GM19438 (cell line): ENCODE data around the gene TVP23C.

Experiments
- ATAC-seq: cut with Tn5 transposase; IDR thresholded peaks from one replicate; pipeline ENCODE4 v1.9.1; 2021; ENCODE audit warnings: low read depth; ENCODE audit not compliant: unreplicated experiment

The TVP23C gene

DNA sequence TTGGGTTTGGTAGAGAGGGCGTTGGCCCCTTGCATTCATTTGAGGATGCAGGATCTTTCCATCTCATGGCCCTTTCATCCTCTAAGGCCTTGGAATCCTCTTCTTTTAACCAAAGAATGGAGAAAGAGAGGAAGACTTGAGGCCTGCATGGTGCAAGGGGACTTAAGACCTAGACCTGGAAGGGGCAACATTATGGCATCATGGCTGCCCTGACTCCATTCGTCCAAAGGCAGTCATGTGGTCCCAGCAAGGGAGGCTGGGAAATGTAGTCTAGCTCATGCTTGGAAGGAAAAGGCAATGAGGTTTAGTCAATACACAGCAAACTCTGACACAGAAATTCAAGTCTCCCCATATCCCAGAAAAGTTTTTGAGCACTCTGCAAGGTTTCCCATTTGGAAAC, 65.2 kb downstream of the TVP23C start:
- ATAC-seq: no peak

DNA sequence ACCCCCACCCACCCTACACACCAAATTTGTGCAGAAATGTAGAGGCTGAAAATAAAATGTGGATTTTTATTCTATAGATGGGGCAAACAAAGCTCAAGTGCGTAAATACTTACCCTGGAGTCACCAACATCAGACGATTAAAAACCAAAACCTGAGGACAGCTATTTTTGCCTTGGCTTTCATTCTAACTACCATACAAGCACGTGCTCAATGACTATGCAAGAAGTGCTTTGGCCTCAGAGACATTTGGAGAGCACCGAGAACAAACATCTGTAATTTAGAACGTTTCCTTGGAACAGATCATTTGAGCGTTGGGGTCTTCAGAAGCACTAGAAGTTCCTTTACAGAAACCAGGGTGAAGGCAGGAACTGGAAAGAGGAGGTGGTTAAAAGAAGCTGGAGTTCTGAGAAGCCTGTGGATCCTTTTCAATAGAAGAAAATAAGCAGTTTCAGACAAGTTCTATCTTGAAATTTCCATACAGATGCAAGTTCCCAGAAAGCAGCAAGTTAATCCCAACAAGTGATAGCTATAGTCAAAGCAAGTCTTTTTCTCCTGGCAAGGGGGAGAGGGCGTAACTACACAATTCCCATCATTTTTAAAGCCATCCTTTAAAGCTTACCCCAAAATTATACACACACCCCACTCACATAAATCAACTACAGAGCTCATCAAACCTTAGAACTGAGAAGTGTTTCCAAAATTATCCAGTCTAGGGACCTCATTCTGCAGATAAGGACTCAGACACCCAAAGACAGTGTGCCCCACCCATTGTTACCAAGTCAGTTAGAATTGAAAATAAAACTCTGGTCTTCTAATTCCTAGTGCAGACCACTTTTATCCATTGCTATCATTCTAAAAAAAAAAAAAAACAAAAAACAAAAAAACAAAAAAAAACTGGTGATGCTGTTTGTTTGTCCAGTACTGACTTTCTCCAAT, 66.3 kb downstream of the TVP23C start:
- ATAC-seq: no peak

DNA sequence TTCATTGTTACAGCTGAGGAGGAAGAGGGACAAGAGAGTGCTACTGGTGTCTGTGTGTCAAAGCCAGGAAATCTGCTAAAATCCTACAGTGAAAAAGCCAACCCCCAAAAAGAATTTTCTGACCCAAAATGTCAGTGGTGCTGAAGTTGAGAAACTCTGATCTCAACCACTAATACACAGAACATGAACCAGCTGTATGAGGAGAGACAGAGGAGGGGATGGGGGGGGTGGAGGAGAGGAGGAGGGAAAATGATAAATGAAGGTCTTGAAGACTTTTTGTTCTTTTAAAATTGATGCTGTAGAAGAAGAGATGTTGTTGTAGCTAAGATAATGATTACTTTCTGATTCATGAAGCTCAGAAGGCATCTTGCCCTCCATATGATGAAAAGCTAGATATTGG, 68.5 kb downstream of the TVP23C start:
- ATAC-seq: no peak

DNA sequence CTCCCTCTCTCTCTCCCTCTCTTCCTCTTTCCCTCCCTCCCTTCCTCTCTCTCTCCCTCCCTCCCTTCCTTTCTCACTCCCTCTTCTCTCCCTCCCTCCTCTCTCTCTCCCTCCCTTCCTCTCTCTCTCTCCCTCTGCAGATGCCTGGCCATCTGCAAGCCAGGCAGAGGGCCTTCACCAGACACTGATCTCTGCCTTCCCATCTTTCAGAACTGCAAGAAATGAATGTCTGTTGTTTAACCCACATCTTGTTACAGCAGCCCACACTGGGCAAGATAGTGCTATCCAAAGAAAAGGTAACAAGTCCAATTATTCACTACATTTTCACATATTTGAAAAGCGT, 69.6 kb downstream of the TVP23C start:
- ATAC-seq: no peak

DNA sequence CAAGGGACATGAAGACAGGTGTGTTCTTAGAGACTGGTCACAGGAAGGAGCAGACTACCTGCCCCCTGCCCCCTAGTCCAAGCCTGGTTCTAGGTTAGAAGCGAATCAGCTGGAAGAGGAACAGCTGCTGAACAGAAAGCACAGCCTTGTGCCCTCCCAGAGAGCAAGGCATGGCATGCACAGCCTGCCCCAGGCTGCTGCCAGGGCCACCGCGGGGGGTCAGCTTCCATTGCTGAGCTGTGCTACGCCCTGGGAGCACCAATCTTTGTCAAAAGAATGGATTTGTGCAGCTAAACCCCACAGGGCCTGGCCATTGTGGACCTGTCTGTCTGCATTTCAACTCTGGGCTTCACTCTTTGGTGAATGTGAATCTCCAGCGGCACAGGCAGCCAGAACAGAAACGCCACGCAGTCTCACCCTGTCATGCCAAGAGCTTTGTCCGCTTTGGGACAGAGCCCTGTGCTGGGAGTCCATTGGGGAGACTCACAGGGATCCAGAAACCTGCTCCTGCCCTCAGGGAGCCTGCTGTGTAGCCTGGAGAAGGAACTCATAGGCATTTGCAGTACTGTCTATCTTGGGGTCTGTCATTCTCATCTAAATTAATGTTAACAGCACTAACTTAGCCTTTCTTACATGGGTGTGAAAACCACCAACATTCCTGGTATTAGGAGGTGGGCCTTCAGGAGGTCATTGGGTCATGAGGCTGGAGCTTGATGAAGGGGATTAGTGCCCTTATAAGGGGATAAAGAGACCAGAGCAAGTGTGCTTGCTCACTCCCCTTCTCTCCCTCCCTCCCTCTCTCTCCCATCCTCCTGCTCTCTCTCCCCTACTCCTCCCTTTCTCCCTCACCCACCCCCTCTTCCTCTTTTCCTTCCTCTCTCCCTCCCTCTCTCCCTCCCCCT, 70.2 kb downstream of the TVP23C start:
- no peak for ATAC-seq

DNA sequence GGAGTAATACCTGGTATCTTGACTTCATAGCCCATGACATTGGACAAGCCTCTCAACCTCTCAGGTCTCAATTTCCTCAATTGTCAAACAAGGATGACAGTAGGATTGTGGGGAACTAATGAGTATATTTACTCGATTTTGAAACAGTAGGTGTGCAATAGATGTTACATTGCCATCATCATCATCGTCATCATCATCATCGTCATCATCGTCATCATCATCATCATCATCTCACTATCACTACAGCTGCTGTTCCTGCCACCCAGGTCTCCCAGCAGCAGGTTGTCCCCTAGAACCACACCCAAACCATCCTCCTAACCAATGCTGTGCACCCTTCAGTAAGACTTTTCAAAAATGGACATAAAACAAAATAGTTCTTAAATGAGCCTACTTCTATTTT, 71.1 kb downstream of the TVP23C start:
- no peak for ATAC-seq

DNA sequence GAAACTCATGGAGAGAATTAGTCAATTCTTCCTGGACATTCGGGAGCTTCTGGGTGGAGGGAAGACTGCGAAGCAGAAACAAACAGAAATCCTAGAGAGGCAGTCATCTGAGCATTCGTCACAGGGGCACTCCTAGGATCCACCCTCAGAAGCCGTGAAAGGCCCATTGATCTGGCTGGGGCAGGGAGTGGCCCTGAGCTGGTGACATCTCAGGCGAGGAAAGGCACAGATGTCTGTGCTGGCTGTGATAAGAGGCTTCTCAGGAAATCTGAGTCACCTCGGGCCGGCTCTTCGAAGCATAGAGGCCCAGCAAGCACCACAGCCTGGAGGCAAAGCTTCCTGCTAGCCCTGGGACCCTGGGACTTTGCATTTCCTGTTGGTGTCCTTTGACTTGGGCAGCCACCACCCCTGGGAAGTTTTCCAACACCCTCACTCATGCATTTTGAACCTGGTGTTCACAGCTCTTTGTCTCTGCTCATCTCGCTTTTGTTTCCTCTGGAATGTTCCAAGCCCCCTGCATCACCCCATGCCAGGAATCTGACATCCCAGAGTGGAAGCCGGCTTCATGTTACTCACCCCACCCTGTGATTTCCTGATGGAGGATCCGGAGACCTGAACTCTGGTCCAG, 72.5 kb downstream of the TVP23C start:
- no peak for ATAC-seq

DNA sequence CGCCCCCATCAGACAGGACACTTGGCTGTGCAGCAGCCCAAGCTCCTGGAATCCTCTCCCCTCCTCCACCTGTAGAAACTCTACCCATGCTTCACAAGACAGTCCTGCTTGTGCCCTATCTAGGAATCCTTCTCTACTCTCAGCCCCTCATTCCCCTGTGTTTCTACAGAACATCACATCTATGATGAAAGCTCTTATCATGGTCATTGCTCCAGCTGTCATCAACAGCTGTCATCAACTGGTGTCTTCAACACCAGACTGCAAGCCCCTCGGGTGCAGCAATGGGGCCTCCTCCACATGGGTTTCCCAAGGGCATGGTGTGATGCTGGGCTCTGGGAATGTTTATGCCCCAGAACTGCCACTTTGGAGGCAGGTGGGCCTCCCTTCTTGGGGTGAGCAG, 74.7 kb downstream of the TVP23C start:
- no peak for ATAC-seq

DNA sequence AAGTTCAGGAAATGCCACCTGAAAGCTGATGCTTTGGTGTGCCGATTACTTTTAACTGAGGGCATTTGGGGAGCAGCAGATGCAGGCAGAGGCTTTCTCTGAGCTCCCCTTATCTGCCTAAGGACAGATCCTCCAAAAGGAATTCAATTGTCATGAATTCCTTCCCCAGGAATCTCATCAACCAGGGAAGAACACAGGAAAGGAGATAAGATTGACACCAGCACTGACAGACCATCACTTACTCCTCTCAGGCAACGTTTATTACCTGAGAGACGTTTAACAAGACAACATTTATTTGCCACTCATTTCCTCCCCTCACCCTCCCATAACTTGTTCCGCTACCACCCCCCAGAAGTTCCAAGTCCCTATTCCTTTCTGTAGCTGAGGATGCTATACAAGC, 78.2 kb downstream of the TVP23C start:
- ATAC-seq: no peak

DNA sequence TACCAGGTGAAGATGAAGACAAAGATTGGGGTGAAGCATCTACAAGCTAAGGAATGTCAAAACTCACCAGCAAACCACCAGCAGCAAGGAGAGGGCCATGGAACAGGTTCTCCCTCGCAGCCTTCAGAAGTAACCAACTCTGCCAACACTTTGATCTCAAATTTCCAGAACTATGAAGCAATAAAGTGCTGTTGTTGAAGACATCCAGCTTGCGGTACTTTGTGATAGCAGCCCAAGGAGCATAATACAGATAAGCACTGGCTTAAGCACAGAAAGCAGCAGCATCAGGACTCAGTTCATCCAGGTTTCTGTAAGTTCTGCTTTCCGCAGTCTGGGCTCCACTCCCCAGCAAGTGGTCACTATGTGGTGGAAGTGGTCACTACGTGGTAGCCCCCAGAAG, 79.9 kb downstream of the TVP23C start:
- ATAC-seq: no peak

DNA sequence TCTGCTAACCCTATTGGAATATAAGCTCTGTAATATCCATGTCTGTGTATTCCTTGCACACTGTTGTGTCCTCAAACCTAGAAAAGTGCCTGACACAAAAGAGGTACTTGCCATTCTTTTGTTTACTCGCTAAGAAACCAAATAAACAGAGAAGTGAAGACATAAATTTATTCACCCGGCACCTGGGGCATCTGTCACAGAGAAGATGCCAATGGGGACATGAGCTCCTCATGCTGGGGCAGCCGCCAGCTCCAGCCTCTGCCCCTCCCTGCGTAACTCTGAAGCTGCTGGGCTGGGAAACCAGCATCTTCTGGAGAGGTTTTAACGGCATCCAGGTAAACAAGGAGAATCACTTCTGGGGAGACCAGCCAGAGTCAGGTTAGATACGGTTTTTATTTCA, 80.8 kb downstream of the TVP23C start:
- no peak for ATAC-seq

DNA sequence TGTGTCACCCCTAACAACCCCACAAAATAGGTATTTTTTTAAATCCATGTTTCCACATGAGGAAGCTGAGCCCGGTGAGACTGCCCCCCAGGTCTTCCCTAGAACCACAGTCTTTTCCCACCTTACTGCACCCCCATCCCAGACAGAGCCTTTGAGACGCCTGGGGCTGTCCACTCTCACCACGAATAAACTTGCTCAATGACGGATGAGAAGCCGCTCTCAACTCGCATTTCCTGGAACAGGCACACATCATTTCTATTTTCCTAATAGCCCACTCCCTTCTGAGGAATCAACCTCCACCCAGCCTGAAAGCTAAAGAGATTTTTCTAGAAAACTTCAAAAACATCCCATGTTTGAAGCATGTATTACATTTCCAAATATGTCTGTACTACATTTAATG, 81.8 kb downstream of the TVP23C start:
- ATAC-seq: no peak

DNA sequence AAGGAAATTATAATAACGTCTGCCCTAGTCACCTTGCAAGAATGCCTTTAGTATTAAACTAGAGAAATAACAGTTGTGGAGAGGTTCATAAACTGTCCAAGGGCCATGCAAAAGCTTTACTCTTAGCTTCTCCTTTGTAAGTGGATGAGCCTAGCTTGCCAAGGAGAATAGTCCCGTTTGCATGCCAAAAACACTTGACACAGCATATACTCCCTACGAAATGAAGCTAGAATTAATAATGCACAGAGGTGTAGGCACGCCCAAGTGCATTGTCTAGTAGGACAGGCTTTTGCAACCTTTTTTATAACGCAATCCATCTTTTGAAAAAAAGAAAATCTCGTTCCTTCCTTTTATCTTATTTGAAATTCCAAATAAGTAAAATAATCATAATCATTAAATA, 83.1 kb downstream of the TVP23C start:
- ATAC-seq: no peak

DNA sequence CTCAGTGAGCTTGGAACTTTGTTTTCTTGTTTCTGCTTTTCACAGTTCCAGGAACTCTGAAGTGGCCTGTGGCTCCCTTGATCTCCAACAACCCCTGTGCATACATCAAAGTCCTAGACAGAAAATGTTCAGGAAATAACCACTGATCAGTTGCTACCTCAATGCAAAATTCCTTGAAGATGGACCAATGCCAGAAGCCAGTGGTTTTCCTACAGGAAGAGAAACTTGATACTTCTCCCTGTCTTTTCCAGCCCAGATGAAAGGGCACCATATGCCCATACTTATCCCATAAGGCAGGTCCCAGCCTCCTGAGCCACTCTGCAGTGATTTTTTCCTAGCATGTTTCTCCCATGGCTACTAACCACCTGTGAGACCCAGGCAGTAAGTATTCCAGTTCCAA, 83.6 kb downstream of the TVP23C start:
- ATAC-seq: no peak

DNA sequence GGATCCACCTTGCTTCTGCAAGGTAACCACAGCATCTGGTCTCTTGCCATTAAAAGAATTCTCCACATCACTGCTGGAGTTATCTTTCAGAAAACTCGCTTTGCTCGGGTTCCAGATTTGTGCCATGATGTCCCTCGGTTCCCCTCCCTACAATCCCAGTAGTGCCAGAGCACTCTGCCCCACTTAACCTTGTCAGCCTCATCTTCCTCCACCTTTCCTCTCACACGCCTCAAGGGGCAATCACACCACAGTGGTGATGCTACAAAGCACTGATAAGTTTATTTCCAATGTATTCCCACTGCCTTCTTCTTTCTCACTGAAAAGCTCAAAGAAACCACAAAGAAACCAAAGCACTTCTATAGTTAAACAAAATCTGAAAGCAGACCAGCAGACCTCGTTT, 84.4 kb downstream of the TVP23C start:
- no peak for ATAC-seq

DNA sequence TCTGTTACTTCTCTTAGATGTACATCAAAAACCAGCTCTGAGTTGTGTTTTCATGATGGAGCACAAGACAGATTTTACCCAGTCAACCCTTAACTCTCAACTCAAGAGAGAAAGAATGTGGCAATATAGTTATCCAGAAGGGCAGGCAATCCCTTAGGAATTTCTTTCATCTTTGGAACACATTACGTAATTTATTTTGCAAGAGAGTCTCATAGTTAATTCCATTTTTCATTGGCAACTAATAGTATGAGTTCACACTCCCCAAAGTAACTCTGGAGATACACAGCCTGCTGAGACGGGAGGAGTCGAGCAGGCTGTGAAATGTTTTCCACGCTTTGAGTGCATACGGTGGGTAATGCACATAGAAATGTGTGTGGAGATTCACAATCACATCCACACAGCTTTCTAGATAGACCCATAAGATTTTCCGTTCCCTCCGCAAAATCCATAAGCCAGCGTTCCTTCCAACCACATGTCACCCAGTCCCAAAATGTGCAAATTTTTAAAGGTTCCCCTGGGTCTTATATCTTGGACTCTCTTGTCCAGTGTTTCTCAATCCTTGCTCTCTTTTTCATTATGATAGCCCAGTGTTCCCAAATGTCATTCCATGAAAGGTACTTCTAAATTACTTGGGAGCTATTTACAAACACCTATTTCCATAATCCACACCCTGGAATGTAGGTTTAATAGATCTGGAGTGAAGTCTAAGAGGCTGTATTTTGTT, 87.5 kb downstream of the TVP23C start:
- no peak for ATAC-seq

DNA sequence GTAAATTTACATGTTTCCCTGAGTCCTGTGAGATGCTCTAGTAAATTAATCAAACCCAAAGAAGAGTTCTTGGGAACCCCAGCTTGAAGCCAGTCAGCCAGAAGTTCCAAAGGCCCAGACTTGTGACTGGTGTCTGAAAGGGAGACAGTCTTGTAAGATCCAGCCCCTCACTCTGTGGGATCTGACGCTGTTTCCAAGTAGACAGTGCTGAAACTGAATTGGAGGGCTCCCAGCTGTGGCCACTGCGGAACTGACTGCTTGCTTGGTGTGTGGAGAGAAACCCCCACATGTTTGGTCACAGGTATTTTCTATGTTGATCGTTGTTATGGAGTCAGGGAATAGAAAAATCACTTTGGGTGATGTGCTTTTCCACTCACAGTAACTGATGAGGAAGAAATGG, 90.4 kb downstream of the TVP23C start:
- ATAC-seq: no peak

DNA sequence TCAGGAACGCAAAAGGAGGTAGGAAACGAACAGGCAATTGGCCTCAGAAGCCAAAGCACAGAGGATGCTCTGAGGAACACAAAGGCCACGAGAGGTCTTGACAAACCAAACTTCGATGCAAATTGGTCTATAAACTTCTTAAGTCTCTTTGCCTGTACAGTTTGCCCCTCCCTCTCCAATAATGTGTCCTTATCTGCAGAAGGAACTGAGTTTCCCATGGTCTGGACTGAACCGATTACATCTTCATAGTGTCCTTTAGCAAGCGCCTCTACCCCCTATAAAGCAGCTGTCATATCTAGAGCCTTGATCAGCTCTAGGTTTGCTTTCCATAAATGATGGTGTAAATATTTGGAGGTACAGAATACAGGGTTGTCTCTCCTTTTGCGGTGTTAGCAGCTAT, 92.7 kb downstream of the TVP23C start:
- ATAC-seq: no peak

DNA sequence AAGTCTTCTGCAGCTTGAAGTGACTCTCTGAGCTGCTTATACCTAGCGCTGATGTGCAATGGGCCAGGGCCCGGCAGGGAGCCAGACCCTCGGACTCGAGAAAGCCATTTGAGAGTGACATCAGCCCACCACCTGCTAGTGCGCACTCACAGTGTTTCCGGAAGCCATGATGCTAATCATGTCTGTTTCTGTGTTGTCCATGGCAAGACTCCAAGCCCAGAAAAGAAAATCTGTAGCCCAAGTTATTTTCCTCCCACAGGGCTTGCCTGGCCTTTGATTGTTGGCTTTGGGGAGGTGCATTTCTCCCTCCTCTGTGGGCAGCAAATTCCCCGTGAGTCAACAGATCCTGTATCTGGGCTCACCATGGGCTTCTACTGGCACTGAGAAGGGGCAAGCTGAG, 94.0 kb downstream of the TVP23C start:
- ATAC-seq: no peak

DNA sequence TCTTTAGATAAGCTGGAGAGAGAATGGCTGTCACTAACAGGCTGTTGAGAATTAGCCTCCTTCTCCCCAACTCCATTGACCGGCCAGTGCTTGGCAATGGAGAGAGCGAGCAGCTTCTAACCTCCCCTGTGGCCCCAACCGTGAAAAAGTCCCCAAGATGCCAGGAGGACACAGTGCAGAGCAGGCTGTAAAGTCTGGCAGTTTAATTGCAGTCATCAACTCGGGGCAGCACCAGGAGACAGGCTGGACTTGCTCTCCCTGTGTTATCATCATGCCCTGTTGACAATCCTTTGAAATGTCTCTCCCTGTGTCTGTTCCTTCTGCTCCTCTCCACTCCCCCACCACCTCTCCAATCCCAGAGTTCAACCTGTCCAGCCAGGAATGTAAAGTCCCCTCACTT, 95.2 kb downstream of the TVP23C start:
- no peak for ATAC-seq

DNA sequence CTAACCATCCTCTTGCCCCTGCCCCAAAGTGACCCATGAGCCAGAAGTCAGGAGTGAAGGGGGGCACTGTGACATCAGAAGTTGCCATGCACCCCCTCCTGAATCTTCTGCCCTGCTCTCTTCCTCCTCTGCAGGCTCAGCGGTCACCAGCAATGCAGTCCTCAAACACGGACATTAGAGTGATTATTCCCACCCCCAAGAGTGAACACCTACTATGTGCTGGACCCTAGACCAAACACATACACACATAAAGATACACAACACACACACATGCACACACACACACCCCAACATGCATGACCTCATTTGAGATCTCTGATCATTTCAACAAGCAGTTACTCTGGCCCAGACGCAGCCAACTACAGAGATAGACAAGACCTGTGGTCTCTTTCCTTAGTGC, 95.7 kb downstream of the TVP23C start, which contains the start of gene CDRT4:
Gene CDRT4, minus strand, starts transcription at position 30 of the 400 bp plus-strand sequence. CDS start 27,383 bp downstream, outside the sequence.
- no peak for ATAC-seq
